ENCODE data around the gene SHC1. TPM values are rescaled to one million over a fixed set of nuclear protein-coding genes. Genes with fewer than 3 reads are reported as not detected.

Gene SHC1
- total and polyA plus RNA-seq, 2 experiments from 2014 or later, result 117 to 211 TPM

- Histone ChIP-seq H2AFZ (no peak overlapping the region), H3K4me3 (no peak overlapping the region), H3K36me3 (ENCODE audit: insufficient read depth) (no peaks in the 10 kb centered on the region), H4K20me1 (replicated peaks; ENCODE audit: insufficient read depth) (0 out of 2 replicates have a peak, but pooled peaks cover 3% of the 10 kb centered on the region), H3K9me2 (ENCODE audit: insufficient read depth) (no peaks in the 10 kb centered on the region), H3K27ac (ENCODE audit: low read depth) (no peak overlapping the region), H3K4me1 (ENCODE audit: insufficient read depth) (peaks cover 19% of the 10 kb centered on the region), H3F3A (replicated peaks; ENCODE audit: low read depth) (no peaks in the 10 kb centered on the region), H3K27me3 (ENCODE audit: insufficient read depth) (no peaks in the 10 kb centered on the region), H3K4me2 (no peak overlapping the region), H3K79me2 (replicated peaks; ENCODE audit: insufficient read depth) (no peaks in the 10 kb centered on the region)
- DNase-seq (ENCODE audit: low spot score), result no peak
- H3K4me1 Mint-ChIP-seq, result peaks cover 40% of the 10 kb centered on the region
- ATAC-seq, result no peak
- peaks cover 22% of the 10 kb centered on the region for H3K27me3 Mint-ChIP-seq (ENCODE audit: insufficient read depth, low read depth, poor library complexity)
- H3K9me3 Mint-ChIP-seq, result no peaks in the 10 kb centered on the region
- H3K4me3 Mint-ChIP-seq, result peak overlapping the region; percentile 33; the same call in 1 of the 3 replicates
- H3K27ac Mint-ChIP-seq, result 0 out of 2 replicates have a peak overlapping the region, but pooled peaks have one; percentile 30
- TF ChIP-seq ZNF114 (CRISPR knock-in tag; IDR thresholded peaks at IDR 0.05) (no peak), EZH2phosphoT487 (IDR thresholded peaks at IDR 0.05; ENCODE audit: unreplicated experiment) (no peak), STAT1 (IDR thresholded peaks at IDR 0.05; ENCODE audit: unreplicated experiment) (no peak), NANOG (IDR thresholded peaks at IDR 0.05; ENCODE audit: borderline replicate concordance) (no peak), CREB1 (CRISPR knock-in tag; IDR thresholded peaks at IDR 0.05; ENCODE audit: low read depth) (no peak)
- H3K36me3 Mint-ChIP-seq (ENCODE audit: low read depth), result peaks cover 17% of the 10 kb centered on the region
Measured at GRCh38 chr1:155019377-155020245, 49.1 kb upstream of the SHC1 start.

DNA sequence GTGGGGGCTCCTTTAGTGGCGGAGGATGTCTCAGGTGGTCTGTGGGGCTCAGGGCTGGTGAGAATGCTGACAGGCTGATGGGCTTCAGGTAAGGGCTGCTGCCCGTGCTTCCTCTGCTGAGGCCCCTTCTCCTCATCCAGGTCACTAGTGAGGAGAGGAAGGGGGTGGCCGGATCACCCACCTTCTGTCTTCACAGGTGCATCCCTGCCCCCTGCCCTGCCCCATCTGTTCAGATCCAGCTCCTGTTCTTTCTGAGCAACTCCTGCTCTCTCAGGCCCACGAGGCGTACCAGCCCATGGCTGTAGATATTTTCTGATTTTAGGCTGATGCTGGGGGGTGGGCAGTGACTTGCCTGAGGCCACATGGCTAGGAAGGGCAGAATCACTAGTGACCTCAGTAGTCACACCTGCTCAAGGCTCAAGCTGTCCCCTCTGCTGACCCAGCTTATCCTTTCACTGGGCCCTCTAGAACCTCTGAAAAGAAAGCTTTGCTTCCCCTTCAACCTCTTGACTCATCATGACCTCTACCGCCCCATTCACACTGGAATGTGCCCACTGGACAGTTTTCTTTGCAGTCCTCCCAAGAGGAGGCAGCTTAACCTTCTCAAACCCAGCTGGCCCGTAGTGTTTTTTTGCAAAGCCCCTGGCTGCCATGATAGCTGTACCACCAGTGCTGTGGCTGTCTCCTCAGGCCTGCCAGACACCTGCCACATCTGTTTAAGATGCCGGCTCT, 48.2 kb upstream of the SHC1 start:
- H3K27ac ChIP-seq (ENCODE audit: low read depth), result no peak overlapping the region
- no peaks in the 10 kb centered on the region for H3K27me3 ChIP-seq (ENCODE audit: insufficient read depth)
- H3K27me3 Mint-ChIP-seq (ENCODE audit: insufficient read depth, low read depth, poor library complexity), result peaks cover 24% of the 10 kb centered on the region
- H3K4me2 ChIP-seq, result no peak overlapping the region
- no peaks in the 10 kb centered on the region for H3F3A ChIP-seq (replicated peaks; ENCODE audit: low read depth)
- no peaks in the 10 kb centered on the region for H3K9me3 Mint-ChIP-seq
- no peak for DNase-seq (ENCODE audit: low spot score)
- H3K4me1 ChIP-seq (ENCODE audit: insufficient read depth), result peaks cover 19% of the 10 kb centered on the region
- no peaks in the 10 kb centered on the region for H3K36me3 ChIP-seq (ENCODE audit: insufficient read depth)
- peaks cover 41% of the 10 kb centered on the region for H3K4me1 Mint-ChIP-seq
- no peak overlapping the region for H3K4me3 Mint-ChIP-seq
- H3K79me2 ChIP-seq (replicated peaks; ENCODE audit: insufficient read depth), result no peaks in the 10 kb centered on the region
- H3K4me3 ChIP-seq, result no peak overlapping the region
- H4K20me1 ChIP-seq (replicated peaks; ENCODE audit: insufficient read depth), result 0 out of 2 replicates have a peak, but pooled peaks cover 3% of the 10 kb centered on the region
- ATAC-seq, result no peak
- H3K9me2 ChIP-seq (ENCODE audit: insufficient read depth), result no peaks in the 10 kb centered on the region
- H3K36me3 Mint-ChIP-seq (ENCODE audit: low read depth), result peaks cover 24% of the 10 kb centered on the region
- no peak overlapping the region for H3K27ac Mint-ChIP-seq
- no peak overlapping the region for H2AFZ ChIP-seq
- TF ChIP-seq ETS1 (IDR thresholded peaks at IDR 0.05) (no peak), CREB1 (CRISPR knock-in tag; IDR thresholded peaks at IDR 0.05; ENCODE audit: low read depth) (no peak), NANOG (IDR thresholded peaks at IDR 0.05; ENCODE audit: borderline replicate concordance) (no peak), EZH2 (IDR thresholded peaks at IDR 0.05; ENCODE audit: low read depth, unreplicated experiment) (no peak), ZNF462 (CRISPR knock-in tag; IDR thresholded peaks at IDR 0.05) (no peak), CTCF (conservative IDR thresholded peaks at IDR 0.05; ENCODE audit: low read depth in 2 of 2) (no peak)
